H1 (cell line): ENCODE data around the gene ASPA. TPM values are rescaled to one million over a fixed set of nuclear protein-coding genes. Genes with fewer than 3 reads are reported as not detected.

ENCODE experiments used
- CTCF ChIA-PET: fragments of 300-600 bp; sonication (Branson Sonifier 250); formaldehyde crosslinking; loops from one replicate; lab custom pipeline; 2021; ENCODE audit not compliant: partially characterized antibody; lab: Charles Lee
- POLR2A ChIA-PET: fragments of 300-600 bp; sonication (Branson Sonifier 250); formaldehyde crosslinking; loops from one replicate; lab custom pipeline; 2021; ENCODE audit warnings: inconsistent platforms; ENCODE audit not compliant: partially characterized antibody; lab: Charles Lee
- DNase-seq, 2 experiments: peaks; one replicate each; pipeline versions ENCODE4 v3.0.0 to v3.0.0-alpha.2; 2010 to 2022; ENCODE audit warnings: low spot score in 2 of 2, low read depth in 1 of 2, mixed read lengths in 1 of 2
- FAIRE-seq: peaks from 2 replicates; lab custom pipeline; 2011; peaks lifted over from hg19 to GRCh38; lab: Jason Lieb, UNC
- H2AFZ ChIP-seq: 2 replicates; pipeline ENCODE4 v1.8.1; 2012; ENCODE audit warnings: low read length, inconsistent platforms
- H2AK5ac ChIP-seq: 2 replicates; pipeline ENCODE4 v1.6.1; 2013; ENCODE audit warnings: low read depth, low read length
- H2BK120ac ChIP-seq: replicated peaks from 2 replicates; pipeline ENCODE3; 2013; ENCODE audit warnings: low read depth, low read length, inconsistent platforms
- H2BK12ac ChIP-seq: 2 replicates; pipeline ENCODE4 v1.6.1; 2013; ENCODE audit warnings: low read depth, low read length
- H2BK15ac ChIP-seq: 2 replicates; pipeline ENCODE4 v1.6.1; 2013; ENCODE audit warnings: low read length
- H2BK20ac ChIP-seq: 2 replicates; pipeline ENCODE4 v1.6.1; 2013; ENCODE audit warnings: low read length
- H2BK5ac ChIP-seq: 2 replicates; pipeline ENCODE4 v1.6.1; 2013; ENCODE audit warnings: low read depth, low read length
- H3K14ac ChIP-seq: 2 replicates; pipeline ENCODE4 v1.6.1; 2013; ENCODE audit warnings: inconsistent platforms; ENCODE audit not compliant: insufficient read length
- H3K18ac ChIP-seq: 2 replicates; pipeline ENCODE4 v1.6.1; 2013; ENCODE audit warnings: low read length; ENCODE audit errors: extremely low read depth
- H3K23ac ChIP-seq: 2 replicates; pipeline ENCODE4 v1.6.1; 2013; ENCODE audit warnings: inconsistent platforms; ENCODE audit not compliant: insufficient read length
- H3K23me2 ChIP-seq: 2 replicates; pipeline ENCODE4 v1.6.1; 2013; ENCODE audit warnings: low read depth, low read length
- H3K27ac ChIP-seq: 2 replicates; pipeline ENCODE4 v1.6.1; 2011; ENCODE audit warnings: low read depth, low read length, inconsistent platforms
- H3K27me3 ChIP-seq, 4 experiments: replicated peaks in 1 of 4; 1 replicate in 1 of 4; 2 replicates in 3 of 4; pipeline versions ENCODE4 v1.6.1 to v1.8.1; 2011 to 2013; ENCODE audit warnings: low read length in 3 of 4, mild to moderate bottlenecking in 3 of 4, inconsistent platforms in 2 of 4, mixed read lengths in 2 of 4, moderate library complexity in 1 of 4; ENCODE audit not compliant: control insufficient read depth in 3 of 4, insufficient read depth in 3 of 4; ENCODE audit errors: extremely low read depth in 1 of 4
- H3K36me3 ChIP-seq, 4 experiments: 2 replicates each; pipeline versions ENCODE4 v1.6.1 to v1.8.1; 2011 to 2013; ENCODE audit warnings: mild to moderate bottlenecking in 4 of 4, low read length in 3 of 4, moderate library complexity in 2 of 4, control low read depth in 1 of 4, inconsistent platforms in 1 of 4; ENCODE audit not compliant: insufficient read depth in 4 of 4, control insufficient read depth in 2 of 4
- H3K4ac ChIP-seq: replicated peaks from 2 replicates; pipeline ENCODE3; 2013; ENCODE audit warnings: low read length, low read depth, mixed read lengths, inconsistent platforms; ENCODE audit not compliant: insufficient read length
- H3K4me1 ChIP-seq, 4 experiments: replicated peaks in 1 of 4; 1 replicate in 1 of 4; 2 replicates in 3 of 4; pipeline versions ENCODE4 v1.6.1 to v1.8.1; 2011 to 2013; ENCODE audit warnings: low read length in 3 of 4, inconsistent platforms in 2 of 4, mixed read lengths in 1 of 4; ENCODE audit not compliant: insufficient read depth in 4 of 4, control insufficient read depth in 3 of 4
- H3K4me2 ChIP-seq, 2 experiments: 2 replicates each; pipeline versions ENCODE4 v1.6.1 to v1.8.1; 2011 to 2013; ENCODE audit warnings: low read depth in 2 of 2, low read length in 2 of 2, control low read depth in 1 of 2, inconsistent platforms in 1 of 2, mild to moderate bottlenecking in 1 of 2; ENCODE audit not compliant: insufficient read depth in 1 of 2
- H3K4me3 ChIP-seq, 4 experiments: fragments of 200-600, 300-600 bp in 1 of 4; sonication (generic), shearing (Covaris generic), sonication (Bioruptor Twin) in 1 of 4; 2 replicates each; pipeline versions ENCODE4 v1.5.1 to v1.8.1; 2011 to 2016; ENCODE audit warnings: low read length in 4 of 4, low read depth in 3 of 4, control low read depth in 2 of 4, inconsistent platforms in 2 of 4, mild to moderate bottlenecking in 2 of 4, mixed read lengths in 1 of 4, moderate library complexity in 1 of 4; ENCODE audit not compliant: insufficient read depth in 2 of 4; ENCODE audit errors: extremely low read depth in 1 of 4
- H3K56ac ChIP-seq: replicated peaks from 2 replicates; pipeline ENCODE3; 2013; ENCODE audit warnings: low read depth, mild to moderate bottlenecking, mixed read lengths, low read length, inconsistent platforms; ENCODE audit not compliant: insufficient read length
- H3K79me1 ChIP-seq: 2 replicates; pipeline ENCODE4 v1.6.1; 2013; ENCODE audit warnings: low read depth, low read length, control low read depth
- H3K79me2 ChIP-seq, 2 experiments: 2 replicates each; pipeline versions ENCODE4 v1.6.1 to v1.8.1; 2012 to 2013; ENCODE audit warnings: low read length in 2 of 2, mild to moderate bottlenecking in 2 of 2, inconsistent platforms in 1 of 2; ENCODE audit not compliant: insufficient read depth in 2 of 2, control insufficient read depth in 1 of 2
- H3K9ac ChIP-seq, 4 experiments: replicated peaks in 1 of 4; 1 replicate in 1 of 4; 2 replicates in 3 of 4; pipeline versions ENCODE4 v1.6.1 to v1.8.1; 2011 to 2013; ENCODE audit warnings: low read depth in 3 of 4, low read length in 3 of 4, control low read depth in 2 of 4, mild to moderate bottlenecking in 2 of 4, moderate library complexity in 2 of 4, inconsistent platforms in 1 of 4; ENCODE audit errors: extremely low read depth in 1 of 4
- H3K9me3 ChIP-seq, 2 experiments: 2 replicates each; pipeline versions ENCODE4 v1.6.1 to v1.8.1; 2012 to 2013; ENCODE audit warnings: mild to moderate bottlenecking in 2 of 2, moderate library complexity in 2 of 2, control low read depth in 1 of 2, inconsistent platforms in 1 of 2, low read depth in 1 of 2, low read length in 1 of 2, mixed read lengths in 1 of 2; ENCODE audit not compliant: insufficient read depth in 2 of 2
- H4K20me1 ChIP-seq, 2 experiments: replicated peaks in 1 of 2; 2 replicates each; pipeline versions ENCODE3 to v1.8.1; 2011 to 2013; ENCODE audit warnings: inconsistent platforms in 2 of 2, low read length in 2 of 2, mild to moderate bottlenecking in 1 of 2; ENCODE audit not compliant: insufficient read depth in 2 of 2, control insufficient read depth in 1 of 2
- H4K5ac ChIP-seq: 2 replicates; pipeline ENCODE4 v1.6.1; 2013; ENCODE audit warnings: low read length, low read depth, mixed read lengths, inconsistent platforms; ENCODE audit not compliant: insufficient read length
- H4K8ac ChIP-seq: 2 replicates; pipeline ENCODE4 v1.8.0; 2013; ENCODE audit warnings: mild to moderate bottlenecking, moderate library complexity, low read length, inconsistent platforms; ENCODE audit not compliant: insufficient read depth; ENCODE audit errors: extremely low read depth
- H4K91ac ChIP-seq: replicated peaks from 2 replicates; pipeline ENCODE3; 2013; ENCODE audit warnings: low read length, mixed read lengths, inconsistent platforms; ENCODE audit not compliant: insufficient read length
- BRCA1 ChIP-seq: IDR thresholded peaks from 2 replicates; pipeline ENCODE4 v1.6.1; 2012; ENCODE audit warnings: low read depth, low read length, improper control_type of control experiment
- SP1 ChIP-seq: IDR thresholded peaks from 2 replicates; pipeline ENCODE4 v1.6.1; 2011; ENCODE audit warnings: low read depth, low read length
- WGBS, 2 experiments: shearing (Covaris generic) in 1 of 2; methylation state at CpG; one replicate each; pipeline versions ENCODE4 v1.1.6 to v1.1.7; 2013 to 2015; ENCODE audit warnings: low lambda C conversion rate in 2 of 2, mixed read lengths in 2 of 2, inconsistent platforms in 1 of 2, low coverage in 1 of 2, missing lambda C conversion rate in 1 of 2; ENCODE audit not compliant: insufficient replicate concordance in 2 of 2, insufficient coverage in 1 of 2, insufficient read length in 1 of 2; ENCODE audit errors: extremely low coverage in 1 of 2, missing lambda C conversion rate in 1 of 2; 5-methylcytosine and 5-hydroxymethylcytosine counted together
- polyA plus RNA-seq, 7 experiments: library from polyadenylated mRNA; depleted of rRNA in 3 of 7; stranded (reverse) in 5 of 7; unstranded in 2 of 7; fragments of >200 nt in 5 of 7; fragments of 200-250 nt in 2 of 7; gene quantifications; 1 replicate in 5 of 7; 2 replicates in 1 of 7; 4 replicates in 1 of 7; pipeline versions ENCODE4 v1.2.1 to v1.2.3, GENCODE V29; 2011 to 2013; ENCODE audit warnings: missing spikeins in 2 of 7, mixed read lengths in 2 of 7
- total RNA-seq: library from RNA; stranded (reverse); fragmentation: NEBNext Ultra II Directional; extraction: Animal tissue kit (Norgen Biotek cat#: 25700); gene quantifications from 2 replicates; pipeline ENCODE4 v1.2.1, GENCODE V29; 2021
- TF ChIP-seq, protein P1 (sequence below): IDR thresholded peaks from 2 replicates; pipeline ENCODE4 v1.6.1; 2012; ENCODE audit warnings: inconsistent platforms
- TF ChIP-seq, protein P2 (sequence below): IDR thresholded peaks from 2 replicates; pipeline ENCODE4 v1.6.1; 2011; ENCODE audit warnings: low read length, improper control_type of control experiment

The ASPA gene
- total and polyA plus RNA-seq, 2 of the 8 experiments (the other 6 are each of a cell fraction or from before 2014, with no cell fraction given): 0.03 TPM; not detected in 1

DNA sequence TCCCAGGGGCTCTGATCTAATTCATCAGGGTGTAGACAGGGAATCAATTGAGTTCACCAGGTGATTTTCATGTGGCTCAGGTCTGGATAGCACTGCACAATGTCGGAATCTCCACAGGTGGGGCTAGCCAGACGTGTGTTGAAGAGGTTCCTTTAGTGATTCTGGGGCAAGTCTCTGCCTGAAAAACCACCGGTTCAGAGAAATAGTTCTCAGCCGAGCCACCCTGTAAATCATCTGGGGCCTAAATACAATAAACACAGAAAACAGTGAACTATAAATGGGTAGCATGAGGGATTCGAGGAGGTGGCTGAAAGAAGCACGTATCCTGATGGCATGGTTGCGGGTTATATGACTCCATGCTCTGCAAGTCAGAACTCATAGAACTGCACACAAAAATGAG is 21.3 kb downstream of the ASPA start:
- Histone ChIP-seq H2BK12ac (no peak overlapping the region), H3K4me3 (no peak overlapping the region), H3K18ac (no peak overlapping the region), H2BK120ac (no peak overlapping the region), H3K9me3 (peaks cover 0 to 6% of the 10 kb centered on the region in 2 experiments; a peak in 3 of 4 replicates), H3K14ac (no peak overlapping the region), H3K36me3 (no peaks in the 10 kb centered on the region), H3K79me1 (no peaks in the 10 kb centered on the region), H4K8ac (peak overlapping the region; percentile 57; the same call in 1 of the 2 replicates), H3K27ac (no peak overlapping the region), H3K4me1 (peaks cover 0 to 8% (median under 1%) of the 10 kb centered on the region in 4 experiments; a peak in 2 of 7 replicates), H3K27me3 (no peaks in the 10 kb centered on the region), H3K79me2 (no peaks in the 10 kb centered on the region), H4K20me1 (no peaks in the 10 kb centered on the region), H3K23ac (no peak overlapping the region), H2BK20ac (no peak overlapping the region), H3K4me2 (no peak overlapping the region), H2AFZ (peak overlapping the region; percentile 42; the same call in 1 of the 2 replicates), H4K5ac (no peak overlapping the region), H3K4ac (no peak overlapping the region), H3K56ac (no peak overlapping the region), H2AK5ac (no peak overlapping the region), H4K91ac (no peak overlapping the region), H3K23me2 (no peaks in the 10 kb centered on the region), H2BK5ac (no peak overlapping the region), H2BK15ac (0 out of 2 replicates have a peak overlapping the region, but pooled peaks have one; percentile 40), H3K9ac (no peak overlapping the region)
- no peak for FAIRE-seq
- 91% methylated on average over 7 of the region's 7 CpGs; no CpG with 5 or more reads in 1 of the 2 experiments for WGBS, 2 experiments
- ChIA-PET POLR2A (interaction anchor here (1.0 kb wide), 1 partner anchor 104 kb away, joined by 5 read pairs; no protein-coding TSS in a partner anchor), CTCF (no interaction called here)
- TF ChIP-seq SP1: no peak
- TF ChIP-seq BRCA1: no peak
- TF ChIP-seq, protein P1, sequence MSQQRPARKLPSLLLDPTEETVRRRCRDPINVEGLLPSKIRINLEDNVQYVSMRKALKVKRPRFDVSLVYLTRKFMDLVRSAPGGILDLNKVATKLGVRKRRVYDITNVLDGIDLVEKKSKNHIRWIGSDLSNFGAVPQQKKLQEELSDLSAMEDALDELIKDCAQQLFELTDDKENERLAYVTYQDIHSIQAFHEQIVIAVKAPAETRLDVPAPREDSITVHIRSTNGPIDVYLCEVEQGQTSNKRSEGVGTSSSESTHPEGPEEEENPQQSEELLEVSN: no peak
- TF ChIP-seq, protein P2, sequence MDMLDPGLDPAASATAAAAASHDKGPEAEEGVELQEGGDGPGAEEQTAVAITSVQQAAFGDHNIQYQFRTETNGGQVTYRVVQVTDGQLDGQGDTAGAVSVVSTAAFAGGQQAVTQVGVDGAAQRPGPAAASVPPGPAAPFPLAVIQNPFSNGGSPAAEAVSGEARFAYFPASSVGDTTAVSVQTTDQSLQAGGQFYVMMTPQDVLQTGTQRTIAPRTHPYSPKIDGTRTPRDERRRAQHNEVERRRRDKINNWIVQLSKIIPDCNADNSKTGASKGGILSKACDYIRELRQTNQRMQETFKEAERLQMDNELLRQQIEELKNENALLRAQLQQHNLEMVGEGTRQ: no peak
- DNase-seq: no peak
